Measurements from ENCODE around the gene PLAA.
A peak's percentile ranks its signal among the peaks of the same experiment; 100 is the strongest.

Gene PLAA

DNA sequence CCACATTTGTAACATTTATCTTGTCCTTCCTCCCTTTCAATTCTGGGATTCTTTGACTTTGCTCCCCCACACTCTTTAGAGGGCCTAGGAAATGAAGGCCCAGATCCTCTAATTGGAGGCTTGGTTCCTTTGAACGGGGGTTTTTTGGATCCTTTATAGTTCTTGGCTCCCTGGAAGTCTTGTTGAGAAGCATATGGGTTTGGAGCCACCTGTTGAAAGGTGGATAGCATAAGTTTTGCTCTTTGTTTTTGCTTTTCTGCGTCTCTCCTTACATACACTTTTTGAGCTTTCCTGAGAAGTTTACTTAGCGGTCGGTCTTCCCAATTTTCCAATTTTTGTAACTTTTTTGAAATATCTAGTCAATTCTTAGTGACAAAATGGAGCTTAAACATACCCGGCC is 26.9 kb upstream of the PLAA start:
- TF ChIP-seq POLR2A (IDR thresholded peaks at IDR 0.05; ENCODE audit: extremely low read depth, insufficient read length) (no peak), MYC (IDR thresholded peaks at IDR 0.05; ENCODE audit: low read depth, low read length) (no peak), MAX (IDR thresholded peaks at IDR 0.05; ENCODE audit: low read depth, low read length) (no peak), CTCF (IDR thresholded peaks at IDR 0.05; ENCODE audit: low read depth, low read length) (no peak)

DNA sequence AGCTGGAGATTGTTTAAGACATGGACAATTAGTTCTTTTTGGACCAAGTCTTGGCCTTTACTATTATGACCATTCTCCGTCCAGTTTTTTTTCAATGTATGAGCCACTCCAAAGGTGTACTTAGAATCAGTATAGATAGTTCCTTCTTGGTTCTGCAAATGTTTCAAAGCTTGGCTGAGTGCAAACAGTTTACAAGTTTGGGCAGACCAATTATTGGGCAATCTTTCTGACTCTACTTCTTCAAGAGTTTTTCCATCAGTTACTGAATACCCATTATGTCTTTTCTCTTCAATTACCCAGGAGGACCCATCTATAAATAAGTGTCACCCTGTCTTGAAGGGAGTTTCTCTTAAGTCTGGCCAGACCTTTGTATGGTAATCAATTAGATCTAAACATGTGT is 24.7 kb upstream of the PLAA start:
- H3K4me3 ChIP-seq (ENCODE audit: low read depth, low read length), result no peak overlapping the region
- TF ChIP-seq MYC (IDR thresholded peaks at IDR 0.05; ENCODE audit: low read depth, low read length) (no peak), CTCF (IDR thresholded peaks at IDR 0.05; ENCODE audit: low read depth, low read length) (no peak), MAX (IDR thresholded peaks at IDR 0.05; ENCODE audit: low read depth, low read length) (no peak), POLR2A (IDR thresholded peaks at IDR 0.05; ENCODE audit: extremely low read depth, insufficient read length) (no peak)
- DNase-seq (ENCODE audit: low read depth), result no peak

More for the DNA sequence above, 26.9 kb upstream of the PLAA start:
- DNase-seq (ENCODE audit: low read depth), result no peak
- H3K4me3 ChIP-seq (ENCODE audit: low read depth, low read length), result no peak overlapping the region

DNA sequence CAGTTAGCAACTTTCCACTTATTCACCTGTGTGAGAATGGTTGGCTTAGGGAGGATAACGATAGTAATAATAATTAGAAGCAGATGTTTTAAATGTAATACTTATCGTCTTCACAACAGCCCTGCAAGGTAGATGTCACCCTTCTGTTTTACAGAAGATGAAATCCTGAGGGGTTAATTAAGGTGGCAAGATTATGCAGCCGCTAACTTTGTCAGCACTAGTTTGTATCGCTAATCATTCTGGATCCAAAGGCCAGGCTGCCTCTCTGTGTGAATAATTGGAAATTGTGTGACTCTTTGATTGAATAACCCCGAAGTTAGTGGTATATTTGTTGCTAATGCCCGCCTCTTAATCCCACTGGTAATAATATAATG is 9.8 kb upstream of the PLAA start:
- TF ChIP-seq POLR2A (IDR thresholded peaks at IDR 0.05; ENCODE audit: extremely low read depth, insufficient read length) (no peak), MYC (IDR thresholded peaks at IDR 0.05; ENCODE audit: low read depth, low read length) (no peak), CTCF (IDR thresholded peaks at IDR 0.05; ENCODE audit: low read depth, low read length) (no peak), MAX (IDR thresholded peaks at IDR 0.05; ENCODE audit: low read depth, low read length) (no peak)
- peak overlapping the region; percentile 69 for H3K4me3 ChIP-seq (ENCODE audit: low read depth, low read length)

DNA sequence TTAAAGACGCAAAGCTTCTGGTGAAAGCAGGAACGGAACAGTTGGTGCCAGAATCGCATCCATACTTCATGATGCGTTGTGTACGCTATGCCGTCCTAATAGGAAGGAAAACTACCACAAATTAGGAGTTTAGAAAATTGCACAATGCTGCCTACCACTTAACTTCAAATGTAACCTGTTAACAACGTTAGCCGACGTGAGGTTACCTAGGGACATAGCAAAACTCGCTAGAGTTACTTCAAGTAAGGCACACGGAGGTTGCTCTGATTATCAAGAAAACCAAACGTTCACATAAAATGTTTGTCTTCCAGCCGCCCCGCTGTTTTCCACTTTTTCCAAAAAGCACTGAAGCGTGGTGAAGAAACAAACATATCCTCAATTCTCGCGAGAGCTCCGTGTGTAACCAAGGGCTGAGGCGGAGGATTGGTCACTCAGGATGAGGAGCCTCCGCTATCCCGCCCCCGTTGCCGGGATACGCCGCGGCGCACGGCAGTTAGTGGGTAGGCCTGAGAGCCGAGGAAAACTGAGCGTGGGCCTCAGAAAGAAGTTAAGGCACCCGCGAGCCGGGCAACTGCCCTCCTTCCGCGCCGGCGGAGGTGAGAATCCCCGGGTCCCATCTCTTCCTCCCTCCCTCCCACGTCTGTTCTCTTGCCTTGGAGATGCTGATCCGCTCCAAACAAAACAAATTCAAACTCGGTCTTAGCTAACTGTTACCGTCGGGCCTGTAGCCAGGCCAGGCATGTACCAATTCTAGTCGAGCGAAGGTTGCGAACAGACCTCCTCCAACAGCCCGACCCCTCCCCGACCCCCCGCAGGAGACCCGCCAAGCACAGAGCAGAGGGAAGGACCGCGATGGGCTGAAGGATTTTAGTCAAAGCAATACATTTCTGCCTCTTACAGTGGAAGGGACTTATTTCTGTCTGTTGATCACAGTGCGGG is 9.1 kb upstream of the PLAA start, which contains the start of gene IFT74:
Gene IFT74 (plus strand): TSS at position 492 of the 939 bp plus-strand sequence. CDS start 5,556 bp downstream, outside the sequence.
- H3K4me3 ChIP-seq (ENCODE audit: low read depth, low read length), result peak within 1 kb of the TSS; percentile 69
- peak; percentile 100 for DNase-seq (ENCODE audit: low read depth)
- peak; percentile 56; the same call in 1 of the 2 replicates for TF ChIP-seq MYC (IDR thresholded peaks at IDR 0.05; ENCODE audit: low read depth, low read length)
- 0 out of 2 replicates have a peak, but pooled peaks have one; percentile 48 for TF ChIP-seq MAX (IDR thresholded peaks at IDR 0.05; ENCODE audit: low read depth, low read length)
- peak; percentile 86 for TF ChIP-seq POLR2A (IDR thresholded peaks at IDR 0.05; ENCODE audit: extremely low read depth, insufficient read length)
- TF ChIP-seq CTCF (IDR thresholded peaks at IDR 0.05; ENCODE audit: low read depth, low read length), result no peak

More for the DNA sequence above, 9.8 kb upstream of the PLAA start:
- DNase-seq (ENCODE audit: low read depth), result no peak

- peak overlapping the region; percentile 69 for H3K4me3 ChIP-seq (ENCODE audit: low read depth, low read length)
- no peak for TF ChIP-seq CTCF (IDR thresholded peaks at IDR 0.05; ENCODE audit: low read depth, low read length)
- DNase-seq (ENCODE audit: low read depth), result peak; percentile 76
These were observed 8.3 kb upstream of the PLAA start for GRCh38 chr9:26955222-26955903.
